ENCODE data around the gene CPS1. TPM values are rescaled to one million over a fixed set of nuclear protein-coding genes. Genes with fewer than 3 reads are reported as not detected.

Gene CPS1
- total RNA-seq, 1 donor from 2014 or later = 4.7 TPM

DNA sequence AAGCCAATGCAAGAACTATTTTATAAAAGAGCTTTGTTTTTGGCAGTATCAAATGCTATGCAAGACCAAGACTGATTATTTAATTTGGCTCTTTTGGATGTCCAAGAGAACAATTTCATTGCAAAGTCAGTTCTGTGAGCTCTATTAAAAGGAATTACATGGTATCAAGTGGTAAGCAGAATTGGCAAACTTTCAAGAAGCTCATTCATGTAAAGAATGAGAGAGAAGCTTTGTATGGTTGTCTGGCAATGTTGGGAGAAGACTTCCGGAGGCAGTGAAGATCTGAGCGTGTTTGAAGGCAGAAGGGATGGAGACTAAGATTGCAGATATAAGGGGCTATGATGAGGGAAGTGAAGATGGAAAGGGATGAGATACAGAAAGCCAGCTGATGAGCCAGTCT is 49.6 kb downstream of the CPS1 start:
- ATAC-seq = no peak

DNA sequence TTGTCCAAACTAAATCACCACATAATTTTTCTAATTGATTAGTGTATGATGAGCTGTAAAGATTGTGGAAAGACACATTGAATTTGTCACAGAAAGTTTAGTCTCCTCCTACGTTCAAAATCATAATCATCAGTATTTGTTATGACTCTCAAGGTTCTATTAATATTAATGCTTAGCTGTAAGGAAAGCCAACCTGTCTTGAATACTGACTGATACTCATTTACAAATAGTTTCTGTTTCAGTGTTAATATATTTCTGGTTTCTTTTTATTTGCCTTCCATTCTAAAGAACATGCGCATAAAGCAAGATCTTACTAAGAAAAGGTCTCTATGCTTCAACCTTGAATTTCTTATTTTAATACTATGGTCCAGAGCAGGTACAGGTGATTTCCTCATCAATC is 55.1 kb downstream of the CPS1 start:
- no peak for ATAC-seq

DNA sequence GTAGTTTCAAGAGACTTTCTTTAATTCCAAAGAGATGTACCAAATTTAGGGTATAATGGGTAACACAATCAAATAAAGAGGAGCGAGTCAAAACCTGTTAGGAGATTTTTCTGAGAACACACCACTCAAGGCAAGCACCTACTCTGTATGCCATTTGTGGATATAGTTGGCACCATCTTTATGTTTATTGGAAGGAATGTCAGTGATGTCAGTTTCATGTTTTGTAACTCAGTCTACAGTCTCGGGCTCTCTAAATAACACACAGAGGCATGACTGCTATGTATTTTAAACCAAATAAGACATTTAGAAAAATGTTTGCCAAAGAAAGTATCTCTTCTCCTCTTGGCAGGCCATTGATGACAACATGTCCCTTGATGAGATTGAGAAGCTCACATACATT is 59.7 kb downstream of the CPS1 start:
- ATAC-seq = no peak

DNA sequence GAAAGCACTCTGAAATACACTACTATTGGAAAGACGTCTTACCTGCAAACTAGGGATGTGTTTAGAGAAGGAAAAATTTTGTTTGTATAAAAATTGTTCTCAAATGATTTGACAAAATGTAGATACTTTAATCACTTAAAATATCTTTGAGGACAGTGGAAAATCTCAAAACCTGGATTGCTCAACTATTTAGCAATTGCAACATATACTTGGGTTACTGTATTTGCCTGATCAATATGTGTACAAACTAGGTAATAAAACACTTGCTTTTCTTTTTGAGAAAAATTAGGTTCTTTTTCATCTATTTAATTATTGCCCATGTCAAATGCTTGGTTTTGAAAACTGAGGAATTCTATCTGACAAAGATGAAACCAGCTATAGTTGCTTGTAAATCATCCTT is 60.9 kb downstream of the CPS1 start:
- no peak for ATAC-seq

DNA sequence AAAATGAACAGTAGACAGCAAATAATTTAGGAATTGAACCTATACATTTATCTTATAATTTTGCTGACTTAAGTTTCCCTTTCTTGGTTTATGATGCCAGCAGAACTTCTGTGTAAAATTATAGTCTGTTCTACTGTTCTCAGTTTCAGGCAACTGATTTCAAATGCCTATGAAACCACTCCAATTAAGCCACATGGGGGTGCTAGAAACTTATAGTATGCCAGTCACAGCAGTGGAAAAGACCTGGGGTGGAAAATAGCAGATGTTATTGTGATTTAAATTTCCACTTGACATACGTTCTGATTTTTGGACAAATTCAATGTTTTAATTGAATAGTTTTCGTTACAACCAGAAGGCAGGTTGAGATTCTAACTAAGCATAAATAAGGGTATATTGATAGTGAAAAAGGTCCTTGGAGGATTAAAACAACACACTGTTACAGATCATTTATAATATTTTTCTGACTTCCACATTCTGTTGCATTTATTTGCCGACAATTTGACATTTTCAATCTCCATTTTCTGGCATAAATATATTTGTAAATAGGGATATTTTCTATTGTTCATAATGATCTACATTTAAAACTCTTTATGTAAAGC is 61.4 kb downstream of the CPS1 start:
- ATAC-seq = no peak

DNA sequence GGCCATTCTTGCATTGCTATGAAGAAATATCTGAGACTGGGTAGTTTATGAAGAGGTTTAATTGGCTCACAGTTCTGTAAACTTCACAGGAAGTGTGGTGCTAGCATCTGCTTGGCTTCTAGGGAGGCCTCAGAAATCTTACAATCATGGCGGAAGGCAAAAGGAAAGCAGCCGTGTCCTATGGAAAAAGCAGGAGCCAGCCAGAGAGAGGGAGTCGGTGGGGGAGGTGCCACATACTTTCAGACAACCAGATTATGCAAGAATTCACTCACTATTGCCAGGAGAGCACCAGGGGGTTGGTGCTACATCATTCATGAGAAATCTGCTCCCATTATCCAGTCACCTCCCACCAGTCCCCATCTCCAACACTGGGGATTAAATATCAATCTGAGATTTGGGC is 64.1 kb downstream of the CPS1 start:
- ATAC-seq = no peak

DNA sequence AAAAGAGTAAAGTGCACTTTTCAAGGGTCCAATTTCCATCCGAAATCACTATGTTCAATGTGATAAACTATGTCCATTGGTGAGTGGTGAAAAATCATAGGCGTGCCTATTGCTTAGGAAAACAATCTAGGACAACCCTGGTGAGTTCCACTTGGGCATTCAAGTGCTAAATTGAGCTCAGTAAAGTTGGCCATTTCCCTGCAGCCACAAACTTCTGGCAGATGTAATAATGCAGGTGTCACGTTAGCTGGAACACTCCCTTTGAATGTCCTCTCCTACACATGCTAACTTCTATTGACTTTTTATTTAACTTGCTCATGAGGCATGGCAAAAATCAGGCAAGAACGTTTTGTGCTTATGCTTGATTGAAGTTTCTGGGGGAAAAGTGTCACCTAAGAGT is 67.1 kb downstream of the CPS1 start:
- no peak for ATAC-seq

DNA sequence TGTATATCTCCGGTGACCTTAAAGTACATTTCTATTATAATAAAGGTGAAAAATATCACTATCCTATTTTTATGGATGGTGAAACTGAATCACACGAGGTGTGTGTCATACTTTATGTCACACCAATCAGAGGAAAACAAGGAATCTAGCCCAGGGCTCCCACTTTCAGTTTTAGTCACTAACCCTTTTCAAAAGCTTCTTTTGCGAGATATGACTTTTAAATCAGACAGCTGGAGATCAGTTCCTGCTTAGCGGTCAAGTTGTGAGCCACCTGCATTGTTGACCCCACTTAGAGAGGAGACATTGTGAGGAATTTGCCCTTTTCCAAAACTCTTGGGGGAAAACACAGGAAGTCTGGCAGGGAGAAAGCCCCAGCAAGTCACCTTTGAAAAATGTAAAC is 70.5 kb downstream of the CPS1 start:
- no peak for ATAC-seq

DNA sequence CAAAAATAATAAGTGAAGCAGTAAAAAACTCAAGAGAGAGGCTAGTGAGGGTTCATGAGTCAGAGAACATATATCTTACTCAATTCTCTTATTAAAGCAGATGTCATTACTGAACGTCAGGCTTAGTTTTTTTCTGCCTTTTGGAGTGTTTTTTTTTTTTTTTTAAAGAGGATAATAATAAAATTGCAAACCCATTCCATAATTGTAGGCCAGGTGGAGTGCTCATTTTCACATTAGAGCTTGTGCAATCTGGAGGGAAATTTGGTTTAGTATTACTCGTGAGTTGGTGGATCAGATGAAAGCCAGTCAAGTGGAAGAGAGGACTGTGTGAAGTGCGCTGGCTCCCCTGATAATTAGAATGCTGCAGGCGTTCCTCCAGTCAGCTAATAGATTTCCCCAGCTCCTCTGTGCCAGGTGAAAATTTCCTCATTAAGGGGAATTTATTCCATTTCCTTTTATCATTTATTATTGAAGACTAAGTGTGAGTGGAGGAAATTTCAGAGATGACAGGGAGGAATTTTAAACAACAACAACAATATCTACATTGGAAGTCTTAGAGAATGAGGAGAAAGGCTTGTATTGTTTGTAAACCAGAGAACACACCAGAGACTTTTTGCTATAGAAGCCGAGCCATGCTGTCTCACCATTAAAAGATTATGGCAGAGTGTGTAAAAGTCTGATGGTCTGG is 74.6 kb downstream of the CPS1 start:
- ATAC-seq = no peak

DNA sequence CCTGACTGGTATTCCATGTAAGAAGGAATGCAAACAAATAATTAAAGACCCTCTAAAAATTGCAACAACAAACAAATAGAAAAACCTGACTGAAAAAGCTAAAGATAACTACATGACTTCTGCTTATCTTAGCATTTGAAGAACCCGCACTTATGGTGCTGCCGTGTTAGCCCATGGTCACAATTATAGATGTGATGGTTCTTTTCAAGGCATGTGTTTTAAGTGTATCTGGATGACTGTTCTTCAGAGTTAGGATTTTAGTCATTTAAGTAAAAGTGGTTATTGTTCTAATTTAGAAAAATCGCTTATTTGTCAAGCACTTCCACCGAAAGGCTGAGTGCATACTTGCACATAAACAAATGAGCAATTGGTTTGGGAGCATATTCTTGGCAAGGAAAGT is 77.3 kb downstream of the CPS1 start:
- ATAC-seq = no peak

DNA sequence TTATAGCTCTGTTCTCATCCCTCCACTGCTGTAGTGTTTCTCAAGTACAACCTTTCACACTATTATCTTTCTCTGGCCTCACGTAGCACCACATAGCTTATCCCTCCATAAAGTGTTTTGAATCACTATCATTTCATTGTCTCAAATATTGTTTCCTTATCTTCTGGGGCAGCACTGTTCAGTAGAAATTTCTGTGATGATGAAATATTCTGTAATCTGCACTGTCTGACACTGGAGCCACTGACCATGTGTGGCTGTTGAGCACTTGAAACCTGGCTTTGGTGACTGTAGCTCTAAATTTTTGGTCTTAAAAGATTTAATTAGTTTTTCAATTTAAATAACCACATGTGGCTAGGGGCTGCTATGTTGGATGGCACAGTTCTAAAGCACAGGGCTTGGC is 78.9 kb downstream of the CPS1 start:
- no peak for ATAC-seq

DNA sequence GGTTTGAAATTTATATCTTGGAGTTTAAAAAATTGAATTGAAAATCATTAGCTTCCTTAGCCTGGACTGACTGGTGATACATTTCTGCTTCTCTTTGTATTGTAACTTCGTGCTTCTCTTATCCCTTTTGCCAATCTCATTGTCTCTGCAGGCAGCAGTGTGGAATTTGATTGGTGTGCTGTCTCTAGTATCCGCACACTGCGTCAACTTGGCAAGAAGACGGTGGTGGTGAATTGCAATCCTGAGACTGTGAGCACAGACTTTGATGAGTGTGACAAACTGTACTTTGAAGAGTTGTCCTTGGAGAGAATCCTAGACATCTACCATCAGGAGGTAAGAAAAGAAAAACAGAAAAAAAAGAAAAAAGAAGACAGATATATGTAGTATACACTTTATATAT is 85.9 kb downstream of the CPS1 start:
- ATAC-seq = no peak

DNA sequence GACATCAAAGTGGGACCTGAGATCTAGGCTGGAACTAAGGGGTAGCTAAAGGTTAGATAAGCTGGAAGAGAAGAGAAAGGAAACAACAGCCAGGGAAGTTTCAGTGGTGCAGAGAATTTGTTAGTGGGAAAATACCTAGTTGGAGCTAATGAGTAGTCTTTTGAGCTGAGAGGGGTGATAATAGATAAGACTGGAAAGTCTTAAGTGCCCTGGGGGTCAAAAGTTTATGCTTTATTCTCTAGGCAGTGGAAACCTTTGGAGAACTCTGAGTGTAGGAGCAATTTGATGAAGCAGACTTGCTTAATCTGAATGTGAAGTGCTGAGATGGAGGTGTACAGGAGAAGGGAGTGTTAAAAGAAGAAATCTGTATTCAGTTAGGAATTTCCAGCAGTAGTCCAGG is 90.8 kb downstream of the CPS1 start:
- ATAC-seq = no peak

DNA sequence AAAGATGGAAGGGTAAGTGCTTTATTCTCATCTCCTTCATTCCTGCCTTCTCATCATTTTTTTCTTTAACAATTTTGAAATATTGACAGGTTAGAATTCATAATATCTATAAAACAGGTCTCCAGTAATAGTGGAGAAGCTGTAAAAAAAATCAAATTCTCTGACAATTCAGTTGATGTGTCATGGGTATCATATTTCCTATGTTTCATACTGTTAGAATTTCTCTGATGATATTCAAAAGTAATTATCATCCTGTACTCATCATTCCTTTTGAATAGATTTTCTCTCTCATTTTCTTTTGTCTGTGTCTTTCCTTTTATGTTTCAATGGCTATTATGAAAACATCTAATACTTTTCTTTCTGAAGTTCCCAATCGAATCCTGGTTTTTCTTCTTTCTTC is 97.7 kb downstream of the CPS1 start:
- no peak for ATAC-seq

DNA sequence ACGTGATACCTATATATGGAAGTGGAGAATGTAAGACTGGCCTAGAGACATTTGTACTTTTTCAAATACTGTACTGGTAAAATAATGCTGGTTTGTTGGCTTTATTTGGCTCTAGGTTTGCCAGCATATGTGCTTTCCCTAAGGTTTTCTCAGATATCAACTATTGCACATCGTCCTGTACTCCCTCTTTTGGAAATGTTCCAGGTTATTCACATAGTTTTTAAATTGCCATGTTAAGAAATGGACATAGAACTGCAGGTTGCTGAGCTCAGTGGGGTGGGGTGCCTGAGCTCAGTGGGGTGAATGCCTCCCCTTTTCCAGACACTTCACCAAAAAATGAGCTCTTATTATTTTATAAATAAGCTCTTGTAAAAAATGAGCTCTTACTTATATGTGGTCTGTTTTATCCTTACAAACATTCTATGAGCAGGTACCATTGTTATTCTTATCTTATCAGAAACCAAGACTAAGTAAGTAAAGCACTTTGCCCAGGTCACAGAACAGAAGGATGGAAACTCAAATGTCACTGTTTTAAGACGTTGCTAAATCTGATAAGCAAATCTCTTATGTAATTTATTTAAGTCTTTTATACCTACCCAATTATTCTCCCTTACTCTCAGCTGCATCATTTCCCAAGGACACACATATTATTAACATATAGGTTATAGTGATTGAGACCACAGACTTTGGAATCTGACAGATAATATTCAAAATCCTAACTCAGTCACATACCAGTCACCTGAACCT is 99.0 kb downstream of the CPS1 start:
- ATAC-seq = no peak

DNA sequence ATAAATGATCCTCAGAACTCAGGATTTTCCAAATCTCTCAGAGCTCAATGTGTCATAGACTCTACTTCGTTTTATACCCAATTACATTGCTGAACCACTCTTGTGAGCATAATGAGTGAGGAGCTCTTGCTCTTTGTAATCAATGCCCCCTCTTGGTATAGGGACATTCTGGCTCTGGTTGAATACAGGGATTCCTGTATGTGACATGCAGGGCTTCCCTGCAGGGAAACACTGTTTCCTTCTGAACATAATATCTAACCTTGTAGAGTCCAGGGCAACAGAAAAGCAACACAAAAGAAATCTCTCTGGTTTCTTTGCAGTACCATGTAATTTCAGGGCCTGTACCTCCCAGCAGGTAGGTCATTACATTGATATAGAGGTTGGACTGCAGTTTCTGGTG is 101.5 kb downstream of the CPS1 start:
- no peak for ATAC-seq

DNA sequence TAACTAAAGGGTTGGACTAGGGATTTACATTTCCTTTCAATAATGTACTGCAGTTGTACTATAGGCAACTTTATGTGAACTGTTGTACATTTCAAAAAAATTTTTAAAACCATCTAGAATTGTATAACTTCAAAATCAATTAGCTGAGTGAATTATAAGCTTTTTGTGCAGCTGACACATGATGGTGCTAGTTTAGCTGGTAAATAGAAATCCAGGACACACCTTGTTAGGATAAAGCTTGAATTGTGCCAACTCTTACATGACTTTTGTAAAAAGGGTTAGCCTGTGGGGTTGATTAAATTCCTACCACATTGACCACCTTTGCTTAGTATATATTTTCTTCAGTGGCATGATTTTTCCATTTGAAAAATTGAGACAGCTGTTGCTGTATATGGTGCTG is 104.4 kb downstream of the CPS1 start:
- ATAC-seq = no peak

DNA sequence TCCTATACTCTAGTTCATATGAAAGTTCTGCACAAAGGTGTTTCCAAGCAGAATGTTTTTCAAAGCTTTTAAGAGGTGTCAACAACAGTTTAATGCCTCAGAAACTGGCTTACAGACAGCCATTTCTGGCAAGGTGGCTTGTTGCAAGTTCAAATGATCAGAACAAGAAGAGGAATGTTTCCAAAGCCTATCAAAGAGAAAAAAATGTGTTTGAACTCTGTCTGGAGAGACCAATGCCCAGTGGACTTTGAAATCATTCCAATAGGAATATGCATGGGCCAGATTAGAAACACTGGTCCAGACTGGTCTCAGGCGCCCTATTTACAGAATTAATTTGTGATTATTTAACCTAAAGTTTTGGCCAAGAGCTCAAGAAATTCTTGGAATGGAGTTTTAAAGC is 106.2 kb downstream of the CPS1 start:
- no peak for ATAC-seq

DNA sequence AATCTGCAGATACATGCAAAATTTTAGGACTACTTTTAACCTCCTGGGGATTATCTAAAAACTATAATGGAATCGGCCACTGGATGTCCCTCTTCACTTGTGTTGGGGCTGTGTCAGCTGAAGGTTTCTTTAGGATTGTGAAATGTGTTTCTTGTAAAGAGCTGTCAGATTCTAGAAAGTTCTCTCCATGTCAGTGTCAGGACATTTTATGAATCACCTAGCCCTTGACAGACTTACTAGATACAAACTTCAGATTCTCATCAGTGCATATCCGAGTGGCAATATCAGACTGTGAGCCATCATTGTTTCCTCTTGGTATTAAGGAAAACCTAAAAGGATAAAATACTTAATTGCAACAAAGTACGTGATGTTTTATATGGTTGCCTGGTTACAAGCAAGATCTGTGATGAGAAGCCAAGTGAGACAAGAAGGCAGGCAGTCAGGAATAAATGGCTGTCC is 107.3 kb downstream of the CPS1 start:
- no peak for ATAC-seq

DNA sequence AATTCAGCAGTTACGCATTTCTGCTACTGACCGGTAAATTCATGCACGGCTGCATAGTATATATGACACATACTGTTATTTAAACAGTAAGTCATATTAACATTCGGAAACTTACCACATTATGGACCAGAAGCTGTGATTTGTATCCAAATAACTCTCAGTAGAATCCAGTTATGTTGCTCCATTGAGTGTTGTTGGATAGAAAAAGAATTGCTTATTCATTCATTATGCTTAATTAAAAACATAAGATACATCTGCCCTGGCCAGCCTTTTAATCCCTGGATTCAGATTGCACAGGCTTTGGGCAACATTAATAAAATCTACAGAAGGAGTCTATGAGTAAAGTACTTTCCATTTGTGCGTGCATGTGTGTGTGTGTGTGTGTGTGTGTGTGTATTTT is 111.3 kb downstream of the CPS1 start:
- ATAC-seq = no peak

DNA sequence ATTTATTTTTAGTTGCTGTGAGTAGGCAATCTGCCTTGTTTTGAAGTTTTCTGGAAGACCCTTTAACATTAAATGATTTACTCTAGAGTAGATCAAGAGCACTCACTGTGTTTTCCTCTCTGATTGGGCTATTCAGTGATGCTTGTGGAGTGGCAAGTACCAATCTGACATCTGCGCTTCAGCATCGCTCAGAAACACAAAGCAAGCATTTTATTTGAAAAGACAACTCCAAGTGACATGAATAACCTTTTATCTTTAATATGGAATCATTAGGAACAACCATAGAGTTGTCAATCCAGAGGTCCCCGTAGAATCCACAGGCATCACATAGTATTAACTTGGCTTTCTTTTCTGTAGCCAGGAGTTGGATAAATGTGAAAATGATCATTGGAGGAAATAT is 114.7 kb downstream of the CPS1 start:
- no peak for ATAC-seq

DNA sequence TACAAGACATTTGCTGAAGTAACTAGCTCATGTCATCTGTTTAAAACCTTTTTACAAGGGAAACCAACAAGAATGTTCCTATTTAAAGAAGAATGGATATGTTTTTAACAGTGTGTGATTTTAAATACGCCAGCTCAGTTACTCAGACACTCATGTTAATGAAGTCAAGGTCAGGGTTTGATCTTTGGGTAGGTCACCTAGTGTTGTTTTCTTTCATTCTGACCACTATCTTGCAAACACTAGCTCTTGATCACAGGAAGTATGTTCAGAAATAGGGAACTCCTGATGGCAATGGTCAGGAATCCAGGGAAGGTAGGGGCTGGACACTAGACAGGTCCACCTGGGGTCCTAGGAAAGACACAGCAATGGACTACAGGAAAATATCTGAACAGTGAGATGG is 116.7 kb downstream of the CPS1 start:
- ATAC-seq = no peak

DNA sequence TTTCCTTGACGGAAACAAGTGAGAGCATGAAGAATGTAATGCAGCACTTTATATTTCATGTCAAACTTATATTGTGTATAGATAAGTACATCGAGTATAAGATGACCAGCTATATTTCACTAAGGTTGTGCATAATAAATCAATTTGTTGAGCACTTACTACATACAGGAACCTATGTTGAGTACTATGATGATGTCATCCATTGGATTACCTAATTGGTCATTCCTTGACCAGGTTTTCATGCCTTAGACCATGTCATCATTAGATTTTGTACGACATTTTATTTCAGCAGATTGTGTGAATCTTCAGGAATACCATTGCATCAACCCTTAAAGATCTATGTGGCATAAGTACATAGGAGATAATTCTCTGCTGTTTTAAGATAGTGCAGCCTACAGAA is 119.7 kb downstream of the CPS1 start:
- ATAC-seq = no peak

DNA sequence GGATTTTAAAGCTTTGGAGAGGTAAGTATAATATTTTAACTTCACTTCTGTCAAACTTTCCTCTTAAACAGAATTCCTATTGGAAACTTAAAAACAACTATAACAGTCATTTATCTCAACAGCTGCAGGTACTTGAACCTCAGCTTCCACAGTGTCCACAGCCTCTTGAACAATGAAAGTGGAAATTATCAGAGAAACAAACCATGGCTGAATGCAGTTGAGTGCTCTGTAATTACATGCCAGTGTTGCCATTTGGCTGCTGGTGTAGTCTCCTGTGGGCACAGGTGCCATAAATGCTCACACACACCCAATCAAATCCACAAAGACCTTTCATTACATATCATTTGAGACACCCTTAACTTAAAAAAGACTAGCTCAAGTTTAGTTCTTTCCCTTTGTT is 125.1 kb downstream of the CPS1 start:
- ATAC-seq = no peak

Data from esophagus mucosa (tissue), 1 donor.